ENCODE results near the gene FURIN.

- no peak for TF ChIP-seq CTCF (conservative IDR thresholded peaks at IDR 0.05 in 1 of 2, IDR thresholded peaks at IDR 0.05 in 1 of 2; ENCODE audit: low read depth in 1 of 2, low read length in 2 of 2)
- TF ChIP-seq EZH2 (IDR thresholded peaks at IDR 0.05; ENCODE audit: low read length, missing control alignments), result no peak
Measured at GRCh38 chr15:90929246-90930019, 61.0 kb downstream of the FURIN start.

Measured in fibroblast of lung (primary cell).